GM19452 (cell line): ENCODE data around the gene OR7G2.

ENCODE experiments used
- ATAC-seq: cut with Tn5 transposase; IDR thresholded peaks from one replicate; pipeline ENCODE4 v1.9.1; 2021; ENCODE audit not compliant: unreplicated experiment

Gene OR7G2

DNA sequence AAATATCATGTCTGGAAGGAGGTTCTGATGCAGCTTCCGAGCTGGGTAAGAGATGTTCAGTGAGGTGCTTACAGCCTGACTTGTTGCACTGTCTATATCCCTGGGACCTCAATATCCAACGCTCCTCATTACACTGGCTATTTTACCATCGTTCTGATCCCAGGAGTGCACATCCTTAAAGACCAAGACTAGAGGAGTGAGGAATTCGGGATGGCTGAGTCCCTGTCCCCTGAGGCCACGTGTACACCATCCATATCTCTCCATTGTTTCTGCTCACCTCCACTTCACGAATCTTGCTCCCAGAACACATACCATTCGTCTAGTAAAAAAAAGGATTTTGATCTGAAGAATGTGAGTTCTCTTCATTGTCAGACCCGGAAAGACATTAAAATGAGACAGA lies at the start of gene OR7G2:
TSS of gene OR7G2 (minus strand) at position 101 of the 400 bp plus-strand sequence. CDS start 4,232 bp downstream, outside the sequence.
- no peak for ATAC-seq

GRCh38 chr19:9156304-9156703 lies 49.0 kb upstream of the OR7G2 start:
- no peak for ATAC-seq

GRCh38 chr19:9155591-9155990 lies 48.3 kb upstream of the OR7G2 start:
- ATAC-seq = no peak

GRCh38 chr19:9151367-9151766 lies 44.1 kb upstream of the OR7G2 start:
- no peak for ATAC-seq

- ATAC-seq = no peak
Measured at GRCh38 chr19:9150650-9151049, 43.4 kb upstream of the OR7G2 start.

GRCh38 chr19:9149997-9150396 lies 42.7 kb upstream of the OR7G2 start:
- no peak for ATAC-seq

DNA sequence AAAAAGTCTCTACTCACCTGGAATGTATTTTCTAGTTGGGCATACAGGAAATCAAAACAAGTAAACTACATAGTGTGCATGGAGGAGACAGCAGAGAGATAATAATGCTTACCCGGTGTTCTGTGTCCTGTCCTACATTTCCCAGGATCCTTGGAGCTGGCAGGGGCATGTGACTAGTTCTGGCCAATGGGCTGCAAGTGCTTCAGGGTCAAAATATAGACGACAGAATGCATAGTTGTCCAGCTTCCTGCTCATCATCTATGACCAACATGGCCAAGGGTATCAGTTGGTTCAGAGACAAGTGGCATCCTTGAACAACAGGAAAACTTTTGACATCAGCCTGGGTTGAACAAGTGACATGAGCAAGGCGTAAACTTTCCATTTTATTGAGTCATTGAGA lies 41.4 kb upstream of the OR7G2 start:
- no peak for ATAC-seq

GRCh38 chr19:9146882-9147281 lies 39.6 kb upstream of the OR7G2 start:
- ATAC-seq = no peak

DNA sequence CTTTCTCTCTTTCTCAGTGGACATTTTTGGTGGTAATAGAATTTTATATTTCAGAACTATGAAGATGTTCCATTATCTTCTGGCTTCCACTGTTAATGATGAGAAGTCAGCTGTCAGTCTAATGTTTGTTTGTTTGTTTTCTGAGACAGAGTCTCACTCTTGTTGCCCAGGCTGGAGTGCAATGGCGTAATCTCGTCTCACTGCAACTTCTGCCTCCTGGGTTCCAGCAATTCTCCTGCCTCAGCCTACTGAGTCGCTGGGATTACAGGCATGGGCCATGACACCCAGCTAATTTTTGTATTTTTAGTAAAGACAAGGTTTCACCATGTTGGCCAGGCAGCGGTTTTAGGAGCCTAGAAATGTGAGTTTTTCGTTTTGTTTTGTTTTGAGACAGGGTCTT lies 37.6 kb upstream of the OR7G2 start:
- ATAC-seq = no peak

- ATAC-seq = peak; percentile 82
Measured at GRCh38 chr19:9140159-9140874, 33.0 kb upstream of the OR7G2 start, which contains the start of gene ZNF317. ZNF317 (plus strand) TSS chr19:9140397; CDS start chr19:9156017, 15,620 bp downstream.

DNA sequence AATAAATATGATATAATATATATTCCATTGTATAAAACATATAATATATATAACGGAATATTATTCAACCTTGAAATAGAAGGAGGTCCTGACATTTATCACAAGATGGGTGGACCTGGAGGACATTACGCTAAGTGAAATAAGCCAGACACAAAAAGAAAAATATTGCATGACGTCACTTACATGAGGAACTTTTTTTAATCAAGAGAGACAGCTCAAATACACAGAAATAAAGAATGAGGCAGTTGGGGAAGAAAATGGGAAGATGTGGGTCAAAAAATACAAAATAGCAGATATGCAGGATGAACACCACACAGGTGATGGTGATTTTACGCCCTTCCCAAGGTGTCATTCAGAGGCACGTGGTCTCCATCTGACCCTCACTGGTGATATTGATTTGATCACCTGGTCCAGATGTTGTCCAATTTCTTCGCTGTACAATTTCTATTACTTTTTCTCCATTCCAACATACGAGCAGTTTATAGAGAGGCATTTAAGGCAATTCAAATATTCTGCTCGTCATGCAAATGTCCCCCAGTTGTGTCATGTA lies 32.4 kb upstream of the OR7G2 start:
- ATAC-seq = peak; percentile 22

- no peak for ATAC-seq
Measured at GRCh38 chr19:9132422-9132821, 25.1 kb upstream of the OR7G2 start.

DNA sequence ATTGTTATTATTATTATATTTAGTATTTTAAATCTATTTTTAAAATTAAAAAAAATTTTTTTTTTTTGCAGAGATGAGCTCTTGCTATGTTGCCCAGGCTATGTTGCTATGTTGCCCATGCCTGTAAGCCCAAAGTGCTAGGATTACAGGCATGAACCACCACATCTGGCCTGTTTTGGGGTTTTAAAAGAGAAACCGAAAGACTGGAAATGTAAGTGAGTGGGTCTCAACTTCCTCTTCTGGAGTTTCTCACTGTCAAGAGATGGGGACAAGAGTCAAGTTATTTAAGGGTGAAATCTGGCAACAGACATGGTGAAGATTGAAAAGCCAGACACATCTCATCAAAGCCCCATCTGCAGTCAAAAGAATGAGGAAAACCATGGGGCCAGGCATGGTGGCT lies 23.7 kb upstream of the OR7G2 start:
- no peak for ATAC-seq

GRCh38 chr19:9128171-9128570 lies 20.9 kb upstream of the OR7G2 start:
- ATAC-seq = no peak

GRCh38 chr19:9126900-9127405 lies 19.7 kb upstream of the OR7G2 start, which contains the start of gene OR7G3:
OR7G3 (minus strand) TSS chr19:9126950; CDS start chr19:9126950, 0 bp downstream.
- no peak for ATAC-seq

GRCh38 chr19:9116547-9116946 lies 9.3 kb upstream of the OR7G2 start:
- no peak for ATAC-seq

GRCh38 chr19:9115307-9115813 lies 8.1 kb upstream of the OR7G2 start, which contains the start of gene OR7G1:
OR7G1 (minus strand) TSS chr19:9115763; CDS start chr19:9115763, 0 bp downstream.
- ATAC-seq = no peak

DNA sequence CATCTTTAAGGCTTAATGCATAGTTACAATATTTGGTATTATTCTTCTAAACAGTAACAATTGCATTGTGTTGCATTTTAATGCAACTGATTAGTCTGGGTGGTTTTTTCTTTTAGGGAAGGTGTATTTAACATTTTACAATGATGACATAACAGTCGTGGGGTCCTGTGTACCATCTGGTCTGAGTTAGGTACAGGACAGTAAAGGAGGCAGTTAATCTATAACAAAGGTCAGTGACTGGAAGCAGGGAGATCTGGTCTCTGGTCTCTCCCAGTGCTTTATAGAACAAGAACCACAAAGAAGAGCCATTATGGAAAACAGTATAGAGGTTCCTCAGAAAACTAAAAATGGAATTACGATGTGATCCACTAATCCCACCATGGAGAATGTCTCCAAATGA lies 2.7 kb upstream of the OR7G2 start:
- ATAC-seq = no peak

- ATAC-seq = no peak
Measured at GRCh38 chr19:9086761-9087160, 20.5 kb downstream of the OR7G2 start, which contains the start of gene OR1M1. OR1M1 (plus strand) TSS chr19:9087061; CDS start chr19:9093245, 6,184 bp downstream.

DNA sequence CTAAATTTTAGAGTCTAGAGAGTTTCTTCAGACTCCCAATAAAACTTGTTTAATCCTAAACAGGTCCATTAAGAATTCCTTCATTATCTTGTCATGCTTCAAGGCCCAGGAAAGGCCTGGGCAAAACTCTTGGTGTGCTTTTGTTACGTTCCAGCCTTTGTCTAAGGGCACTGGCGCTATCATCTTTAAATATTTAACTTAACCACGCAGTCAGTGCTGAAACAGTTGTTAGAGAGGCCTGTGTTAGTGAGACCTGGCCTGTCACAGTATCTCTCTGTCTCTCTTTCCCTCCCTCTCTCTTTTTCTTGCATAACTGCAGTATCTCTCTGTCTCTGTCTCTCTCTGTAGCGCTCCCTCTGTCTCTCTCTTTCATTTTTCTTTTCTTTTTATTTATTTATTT lies 28.6 kb downstream of the OR7G2 start:
- ATAC-seq = no peak

DNA sequence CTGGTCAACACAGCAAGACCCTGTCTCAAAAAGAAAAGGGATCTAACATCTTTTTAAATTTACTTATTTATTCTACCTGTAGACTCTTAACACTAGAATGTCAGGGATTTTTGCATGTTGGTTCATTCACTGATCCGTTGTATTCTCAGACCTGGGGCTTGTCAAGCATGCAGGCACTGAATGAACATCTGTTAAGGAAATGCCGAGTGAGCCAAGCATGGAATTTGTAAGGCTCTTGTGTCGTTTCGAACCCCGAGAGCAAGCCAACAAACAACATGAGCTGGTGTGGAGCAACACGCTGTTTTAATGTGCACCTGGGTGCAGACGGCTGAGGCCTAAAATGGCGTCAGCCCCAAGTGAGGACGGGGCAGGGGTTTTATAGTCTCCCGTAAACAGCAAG lies 30.4 kb downstream of the OR7G2 start:
- ATAC-seq = no peak
